A673 (cell line): ENCODE data around the gene FAM170B. TPM values are rescaled to one million over a fixed set of nuclear protein-coding genes. Genes with fewer than 3 reads are reported as not detected.

ENCODE experiments used
- BruUV-seq: library from RNA; stranded (reverse); fragments of 400-500 nt; replicated peaks from 2 replicates; lab custom pipeline; 2021; lab: Mats Ljungman, UMichigan
- CTCF ChIA-PET: fragments of 300-600 bp; sonication (Branson Sonifier 250); formaldehyde crosslinking; loops from one replicate; lab custom pipeline; 2022; ENCODE audit warnings: antibody characterized with exemption; lab: Charles Lee
- POLR2A ChIA-PET: fragments of 300-600 bp; sonication (Branson Sonifier 250); formaldehyde crosslinking; loops from one replicate; lab custom pipeline; 2022; ENCODE audit warnings: antibody characterized with exemption; ENCODE audit not compliant: low non-redundant PET; lab: Charles Lee
- DNase-seq: peaks from one replicate; pipeline ENCODE4 v3.0.0-alpha.2; 2015; ENCODE audit warnings: low spot score
- H3K27ac ChIP-seq: fragments of 200-600 bp; sonication (generic); 2 replicates; pipeline ENCODE4 v1.5.1; 2016; ENCODE audit warnings: mixed run types, low read depth, mild to moderate bottlenecking, mixed read lengths, antibody characterized with exemption, low read length; ENCODE audit not compliant: poor library complexity, severe bottlenecking
- H3K27me3 ChIP-seq: fragments of 200-600 bp; sonication (generic); replicated peaks from 2 replicates; pipeline ENCODE4 v1.6.1; 2017; ENCODE audit warnings: mixed run types, low read depth, mild to moderate bottlenecking, mixed read lengths, antibody characterized with exemption, low read length; ENCODE audit not compliant: insufficient read depth, poor library complexity
- H3K36me3 ChIP-seq: fragments of 200-600 bp; sonication (generic); 2 replicates; pipeline ENCODE4 v1.6.1; 2016; ENCODE audit warnings: mixed run types, mild to moderate bottlenecking, mixed read lengths, antibody characterized with exemption, low read length; ENCODE audit not compliant: insufficient read depth, poor library complexity, severe bottlenecking
- H3K4me1 ChIP-seq: fragments of 200-600 bp; sonication (generic); 2 replicates; pipeline ENCODE4 v1.6.1; 2017; ENCODE audit warnings: mixed run types, mild to moderate bottlenecking, mixed read lengths, antibody characterized with exemption, low read length; ENCODE audit not compliant: insufficient read depth, poor library complexity, severe bottlenecking
- H3K4me3 ChIP-seq: fragments of 200-600 bp; sonication (generic); 2 replicates; pipeline ENCODE4 v1.5.1; 2016; ENCODE audit warnings: low read depth, mixed run types, mild to moderate bottlenecking, mixed read lengths, low read length; ENCODE audit not compliant: poor library complexity, severe bottlenecking
- H3K9me3 ChIP-seq: fragments of 200-600 bp; sonication (generic); 2 replicates; pipeline ENCODE4 v1.6.1; 2016; ENCODE audit warnings: mixed run types, low read depth, mild to moderate bottlenecking, mixed read lengths, antibody characterized with exemption, low read length; ENCODE audit not compliant: poor library complexity, severe bottlenecking
- EZH2 ChIP-seq: fragments of 200-600 bp; sonication (generic); IDR thresholded peaks from 2 replicates; pipeline ENCODE4 v1.6.1; 2017; ENCODE audit warnings: borderline replicate concordance, low read depth, mild to moderate bottlenecking, mixed read lengths, antibody characterized with exemption, low read length; ENCODE audit not compliant: poor library complexity, severe bottlenecking
- intact Hi-C: fragments of 100-400 bp; cut with micrococcal nuclease; formaldehyde crosslinking; loops from one replicate; pipeline ENCODE4 v1.10.0; 2022; ENCODE audit not compliant: unreplicated experiment
- total RNA-seq: library from RNA; stranded (reverse); gene quantifications from 2 replicates; pipeline ENCODE4 v1.2.3, GENCODE V29; 2021
- TF ChIP-seq, protein P1 (sequence below): fragments of 300-800, 200-600 bp; sonication (generic); conservative IDR thresholded peaks from 2 replicates; pipeline ENCODE4 v1.5.1; 2017; ENCODE audit warnings: low read depth, mild to moderate bottlenecking, antibody characterized with exemption, low read length, moderate library complexity, mixed read lengths

The FAM170B gene
- total RNA-seq, 1 experiment from 2014 or later = not detected

DNA sequence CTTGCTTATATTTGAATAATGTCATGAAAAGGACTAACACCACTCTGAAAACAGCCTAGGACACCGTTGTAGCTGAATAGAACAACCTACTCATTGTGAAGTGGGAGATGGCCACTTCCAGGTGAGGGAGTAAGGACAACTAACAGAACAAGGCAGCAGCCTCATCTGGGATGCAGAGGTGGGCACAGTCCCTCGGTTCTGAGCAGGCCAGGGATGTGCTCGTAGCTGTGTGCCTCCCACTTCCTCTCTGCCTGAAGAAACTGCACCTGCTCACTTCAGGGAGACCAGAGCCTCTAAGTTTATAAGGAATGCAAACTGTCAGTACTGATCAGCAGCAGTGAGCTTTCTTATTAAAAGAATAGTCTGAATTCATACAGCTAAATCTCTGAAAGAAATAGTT is 21.0 kb downstream of the FAM170B start:
- Histone ChIP-seq H3K4me1 (no peaks in the 10 kb centered on the region), H3K27me3 (peaks cover 42% of the 10 kb centered on the region), H3K27ac (no peak overlapping the region), H3K9me3 (no peaks in the 10 kb centered on the region), H3K4me3 (no peak overlapping the region), H3K36me3 (no peaks in the 10 kb centered on the region)
- BruUV-seq = no TSS peak
- intact Hi-C loops = no loop called here
- no peak for DNase-seq
- CTCF ChIA-PET = no interaction called here
- POLR2A ChIA-PET = no interaction called here
- TF ChIP-seq, protein P1, sequence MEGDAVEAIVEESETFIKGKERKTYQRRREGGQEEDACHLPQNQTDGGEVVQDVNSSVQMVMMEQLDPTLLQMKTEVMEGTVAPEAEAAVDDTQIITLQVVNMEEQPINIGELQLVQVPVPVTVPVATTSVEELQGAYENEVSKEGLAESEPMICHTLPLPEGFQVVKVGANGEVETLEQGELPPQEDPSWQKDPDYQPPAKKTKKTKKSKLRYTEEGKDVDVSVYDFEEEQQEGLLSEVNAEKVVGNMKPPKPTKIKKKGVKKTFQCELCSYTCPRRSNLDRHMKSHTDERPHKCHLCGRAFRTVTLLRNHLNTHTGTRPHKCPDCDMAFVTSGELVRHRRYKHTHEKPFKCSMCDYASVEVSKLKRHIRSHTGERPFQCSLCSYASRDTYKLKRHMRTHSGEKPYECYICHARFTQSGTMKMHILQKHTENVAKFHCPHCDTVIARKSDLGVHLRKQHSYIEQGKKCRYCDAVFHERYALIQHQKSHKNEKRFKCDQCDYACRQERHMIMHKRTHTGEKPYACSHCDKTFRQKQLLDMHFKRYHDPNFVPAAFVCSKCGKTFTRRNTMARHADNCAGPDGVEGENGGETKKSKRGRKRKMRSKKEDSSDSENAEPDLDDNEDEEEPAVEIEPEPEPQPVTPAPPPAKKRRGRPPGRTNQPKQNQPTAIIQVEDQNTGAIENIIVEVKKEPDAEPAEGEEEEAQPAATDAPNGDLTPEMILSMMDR = no peak
- no peak for TF ChIP-seq EZH2

DNA sequence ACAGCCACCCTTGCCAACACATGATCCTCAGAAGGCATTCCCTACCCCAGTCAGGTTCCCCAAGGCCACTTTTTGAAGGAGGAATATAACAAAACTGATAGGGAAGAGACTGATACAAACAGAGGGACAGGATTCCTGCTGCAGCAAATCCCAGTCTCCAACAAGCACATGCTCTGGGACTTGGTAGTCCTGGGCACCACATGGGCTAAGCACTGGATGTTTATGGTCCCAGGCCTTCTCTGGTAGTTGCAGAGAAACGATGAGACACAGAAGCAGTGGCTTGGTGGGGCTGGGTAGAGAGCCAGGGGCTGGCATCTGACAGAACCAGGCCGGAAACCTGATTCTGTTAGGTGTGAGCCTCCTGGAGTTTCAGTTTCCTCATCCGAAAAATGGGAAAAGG is 21.7 kb downstream of the FAM170B start:
- CTCF ChIA-PET = no interaction called here
- no peak for DNase-seq
- H3K27me3 ChIP-seq = peaks cover 40% of the 10 kb centered on the region
- no peak overlapping the region for H3K27ac ChIP-seq
- H3K4me1 ChIP-seq = no peaks in the 10 kb centered on the region
- no TSS peak for BruUV-seq
- no peaks in the 10 kb centered on the region for H3K36me3 ChIP-seq
- no peaks in the 10 kb centered on the region for H3K9me3 ChIP-seq
- H3K4me3 ChIP-seq = no peak overlapping the region
- intact Hi-C loops = no loop called here
- POLR2A ChIA-PET = no interaction called here
- no peak for TF ChIP-seq EZH2
- TF ChIP-seq, protein P1 = no peak

- Histone ChIP-seq H3K27me3 (peaks cover 34% of the 10 kb centered on the region), H3K4me3 (no peak overlapping the region), H3K9me3 (no peaks in the 10 kb centered on the region), H3K4me1 (no peaks in the 10 kb centered on the region), H3K27ac (no peak overlapping the region), H3K36me3 (no peaks in the 10 kb centered on the region)
- BruUV-seq = no TSS peak
- intact Hi-C loops = no loop called here
- POLR2A ChIA-PET = no interaction called here
- CTCF ChIA-PET = no interaction called here
- TF ChIP-seq, protein P1 = no peak
- TF ChIP-seq EZH2 = no peak
- no peak for DNase-seq
These were observed 22.5 kb downstream of the FAM170B start for GRCh38 chr10:49111320-49111698.
